GM12878 (cell line): ENCODE results near the gene SCP2. TPM values are rescaled to one million over a fixed set of nuclear protein-coding genes. Genes with fewer than 3 reads are reported as not detected.

ENCODE experiments used
- ATAC-seq: fragments of 200-7000 bp; cut with Tn5 transposase; 3 replicates; pipeline ENCODE4 v1.9.1; 2020; ENCODE audit warnings: mild to moderate bottlenecking, moderate library complexity
- BruUV-seq: library from RNA; stranded (reverse); fragments of 400-500 nt; replicated peaks from 2 replicates; lab custom pipeline; 2021; lab: Mats Ljungman, UMichigan
- CTCF ChIA-PET: fragments of 300-600 bp; sonication (Branson Sonifier 250); formaldehyde crosslinking; extraction: SDS; loops from one replicate; lab custom pipeline; 2021; ENCODE audit warnings: inconsistent platforms; lab: Yijun Ruan, JAX
- POLR2A ChIA-PET: fragments of 350-600 bp; formaldehyde crosslinking; extraction: SDS; loops from one replicate; lab custom pipeline; 2021; ENCODE audit warnings: inconsistent platforms; lab: Charles Lee
- RAD21 ChIA-PET: fragments of 300-600 bp; sonication (Branson Sonifier 250); formaldehyde crosslinking; loops from one replicate; lab custom pipeline; 2023; ENCODE audit warnings: antibody characterized with exemption; ENCODE audit not compliant: unreplicated experiment; lab: Charles Lee
- SMC1A ChIA-PET: fragments of 300-600 bp; sonication (Branson Sonifier 250); formaldehyde crosslinking; loops from one replicate; lab custom pipeline; 2023; ENCODE audit not compliant: unreplicated experiment, uncharacterized antibody; lab: Charles Lee
- DNase-seq: peaks from one replicate; pipeline ENCODE4 v3.0.0-alpha.2; 2011; ENCODE audit warnings: low read depth, low spot score
- FAIRE-seq: peaks from 3 replicates; lab custom pipeline; 2011; peaks lifted over from hg19 to GRCh38; lab: Jason Lieb, UNC
- H2AFZ ChIP-seq: 2 replicates; pipeline ENCODE4 v1.6.0; 2011; ENCODE audit warnings: low read depth, low read length, control low read depth; ENCODE audit not compliant: control insufficient read depth
- H3K27ac ChIP-seq: 2 replicates; pipeline ENCODE4 v1.5.1; 2011; ENCODE audit warnings: control low read depth; ENCODE audit not compliant: control insufficient read depth, insufficient read depth
- H3K27me3 ChIP-seq, 2 experiments: replicated peaks in 1 of 2; 2 replicates each; pipeline versions ENCODE4 v1.6.0 to v1.6.1; 2011; ENCODE audit warnings: low read length in 1 of 2; ENCODE audit not compliant: control insufficient read depth in 2 of 2, insufficient read depth in 2 of 2
- H3K36me3 ChIP-seq, 2 experiments: 2 replicates each; pipeline ENCODE4 v1.5.1; 2011; ENCODE audit warnings: low read length in 1 of 2; ENCODE audit not compliant: control insufficient read depth in 2 of 2, insufficient read depth in 2 of 2
- H3K4me1 ChIP-seq: 2 replicates; pipeline ENCODE4 v1.6.1; 2011; ENCODE audit warnings: mild to moderate bottlenecking, low read length, moderate library complexity, mixed read lengths; ENCODE audit not compliant: control insufficient read depth, insufficient read depth
- H3K4me2 ChIP-seq: 2 replicates; pipeline ENCODE4 v1.6.0; 2011; ENCODE audit warnings: control low read depth; ENCODE audit not compliant: control insufficient read depth, insufficient read depth
- H3K4me3 ChIP-seq: fragments of 200-600 bp; sonication (generic); 2 replicates; pipeline ENCODE4 v1.5.1; 2016
- H3K79me2 ChIP-seq: 2 replicates; pipeline ENCODE4 v1.6.0; 2011; ENCODE audit warnings: low read length; ENCODE audit not compliant: control insufficient read depth, insufficient read depth
- H3K9ac ChIP-seq: 2 replicates; pipeline ENCODE4 v1.8.0; 2011; ENCODE audit warnings: low read length, control low read depth, mixed read lengths; ENCODE audit not compliant: control insufficient read depth, insufficient read depth
- H3K9me3 ChIP-seq: replicated peaks from 3 replicates; pipeline ENCODE4 v1.5.1; 2011; ENCODE audit warnings: mild to moderate bottlenecking, low read length; ENCODE audit not compliant: control insufficient read depth, insufficient read depth
- H4K20me1 ChIP-seq: 2 replicates; pipeline ENCODE4 v1.6.0; 2011; ENCODE audit not compliant: control insufficient read depth, insufficient read depth
- ASH2L ChIP-seq: fragments of 300-600, 200-600 bp; sonication (generic); IDR thresholded peaks from 2 replicates; pipeline ENCODE4 v1.6.1; 2017; ENCODE audit warnings: low read depth, mild to moderate bottlenecking, borderline replicate concordance
- CBFB ChIP-seq: IDR thresholded peaks from 2 replicates; pipeline ENCODE4 v1.6.1; 2016; ENCODE audit warnings: antibody characterized with exemption, low read depth
- ETV6 ChIP-seq, 2 experiments: fragments of 450-650 bp in 1 of 2; IDR thresholded peaks in 1 of 2; conservative IDR thresholded peaks in 1 of 2; 2 replicates each; pipeline ENCODE4 v1.6.1; 2014; ENCODE audit warnings: antibody characterized with exemption in 1 of 2, borderline replicate concordance in 1 of 2, low read depth in 1 of 2, mild to moderate bottlenecking in 1 of 2, moderate library complexity in 1 of 2
- FOXK2 ChIP-seq: fragments of 450-650 bp; IDR thresholded peaks from 2 replicates; pipeline ENCODE4 v1.6.1; 2017; ENCODE audit warnings: mild to moderate bottlenecking, moderate library complexity
- HDGF ChIP-seq: fragments of 450-650 bp; IDR thresholded peaks from 2 replicates; pipeline ENCODE4 v1.6.1; 2016; ENCODE audit warnings: antibody characterized with exemption
- IKZF1 ChIP-seq: fragments of 450-650 bp; conservative IDR thresholded peaks from 2 replicates; pipeline ENCODE4 v1.6.1; 2017; ENCODE audit warnings: antibody characterized with exemption, mild to moderate bottlenecking
- IRF4 ChIP-seq: IDR thresholded peaks from 2 replicates; pipeline ENCODE4 v1.6.1; 2011; ENCODE audit warnings: low read depth, low read length
- MTA2 ChIP-seq: fragments of 450-650 bp; IDR thresholded peaks from 2 replicates; pipeline ENCODE4 v1.6.1; 2016; ENCODE audit warnings: low read depth, mild to moderate bottlenecking, moderate library complexity
- PAX5 ChIP-seq: IDR thresholded peaks from 2 replicates; pipeline ENCODE4 v1.6.1; 2011; ENCODE audit warnings: low read depth, low read length, borderline replicate concordance
- POLR2AphosphoS5 ChIP-seq: IDR thresholded peaks from 2 replicates; pipeline ENCODE4 v1.6.1; 2011; ENCODE audit warnings: mild to moderate bottlenecking, low read length, inconsistent platforms
- PRDM15 ChIP-seq: fragments of 450-650 bp; formaldehyde crosslinking; IDR thresholded peaks from 2 replicates; pipeline ENCODE4 v1.4.0; 2020; ENCODE audit warnings: mild to moderate bottlenecking, moderate library complexity
- RB1 ChIP-seq: fragments of 450-650 bp; formaldehyde crosslinking; IDR thresholded peaks from 2 replicates; pipeline ENCODE4 v1.6.1; 2017; ENCODE audit warnings: mild to moderate bottlenecking, borderline replicate concordance
- SUPT20H ChIP-seq: IDR thresholded peaks from 2 replicates; pipeline ENCODE4 v1.6.1; 2011; ENCODE audit warnings: low read depth, mild to moderate bottlenecking, low read length, moderate library complexity, borderline replicate concordance; ENCODE audit not compliant: control insufficient read depth
- ZNF622 ChIP-seq: fragments of 450-650 bp; IDR thresholded peaks from 2 replicates; pipeline ENCODE4 v1.6.1; 2017; ENCODE audit warnings: mild to moderate bottlenecking, inconsistent platforms
- WGBS: methylation state at CpG from one replicate; pipeline ENCODE4 v1.1.6; 2016; ENCODE audit warnings: low lambda C conversion rate; ENCODE audit not compliant: insufficient replicate concordance, insufficient coverage; ENCODE audit errors: missing lambda C conversion rate; 5-methylcytosine and 5-hydroxymethylcytosine counted together
- in situ Hi-C: fragments of 300-500 bp; cut with MboI; formaldehyde crosslinking; loops from 9 replicates; pipeline ENCODE4 v1.14.3; 2018; ENCODE audit warnings: mixed read lengths
- intact Hi-C: fragments of 100-400 bp; cut with micrococcal nuclease; formaldehyde crosslinking; loops from one replicate; pipeline ENCODE4 v1.14.2; 2022; ENCODE audit not compliant: unreplicated experiment
- polyA plus RNA-seq, 11 experiments: library from polyadenylated mRNA; depleted of rRNA in 4 of 11; unstranded in 6 of 11; stranded (reverse) in 5 of 11; fragments of >200 nt; fragmentation: Nextera tagmentation in 4 of 11; fragmentation: Illumina TruSeq in 1 of 11; extraction: Ambion mirVana in 4 of 11; extraction: Trizol in 1 of 11; gene quantifications; 1 replicate in 1 of 11; 2 replicates in 10 of 11; pipeline versions ENCODE4 v1.2.1 to v1.2.3, GENCODE V29; 2011 to 2016; ENCODE audit warnings: inconsistent platforms in 2 of 11, missing spikeins in 2 of 11, low read depth in 1 of 11
- total RNA-seq, 4 experiments: library from RNA; depleted of rRNA in 3 of 4; stranded (reverse); fragments of >200 nt in 3 of 4; fragmentation: Illumina TruSeq in 1 of 4; extraction: Trizol in 1 of 4; gene quantifications; 2 replicates each; pipeline versions ENCODE4 v1.2.1 to v1.2.3, GENCODE V29; 2013 to 2021
- TF ChIP-seq, protein P1 (sequence below): fragments of 450-650 bp; IDR thresholded peaks from 2 replicates; pipeline ENCODE4 v1.6.1; 2016; ENCODE audit warnings: mild to moderate bottlenecking
- TF ChIP-seq, protein P2 (sequence below): fragments of 450-650 bp; IDR thresholded peaks from 2 replicates; pipeline ENCODE4 v1.6.1; 2016; ENCODE audit warnings: mild to moderate bottlenecking

Gene SCP2
- total and polyA plus RNA-seq, 10 of the 15 experiments (the other 5 are each of a cell fraction or from before 2014, with no cell fraction given): 74.3 to 327 (median 127) TPM

- TF ChIP-seq ETV6 (conservative IDR thresholded peaks at IDR 0.05 in 1 of 2, IDR thresholded peaks at IDR 0.05 in 1 of 2; ENCODE audit: borderline replicate concordance in 1 of 2, low read depth in 1 of 2) (no peak), SUPT20H (no peak), MTA2 (no peak), HDGF (no peak), ASH2L (no peak), PRDM15 (CRISPR knock-in tag) (no peak), IRF4 (no peak), IKZF1 (no peak), RB1 (no peak)
Observed at GRCh38 chr1:53069265-53069662, 142.2 kb downstream of the SCP2 start (continued).

DNA sequence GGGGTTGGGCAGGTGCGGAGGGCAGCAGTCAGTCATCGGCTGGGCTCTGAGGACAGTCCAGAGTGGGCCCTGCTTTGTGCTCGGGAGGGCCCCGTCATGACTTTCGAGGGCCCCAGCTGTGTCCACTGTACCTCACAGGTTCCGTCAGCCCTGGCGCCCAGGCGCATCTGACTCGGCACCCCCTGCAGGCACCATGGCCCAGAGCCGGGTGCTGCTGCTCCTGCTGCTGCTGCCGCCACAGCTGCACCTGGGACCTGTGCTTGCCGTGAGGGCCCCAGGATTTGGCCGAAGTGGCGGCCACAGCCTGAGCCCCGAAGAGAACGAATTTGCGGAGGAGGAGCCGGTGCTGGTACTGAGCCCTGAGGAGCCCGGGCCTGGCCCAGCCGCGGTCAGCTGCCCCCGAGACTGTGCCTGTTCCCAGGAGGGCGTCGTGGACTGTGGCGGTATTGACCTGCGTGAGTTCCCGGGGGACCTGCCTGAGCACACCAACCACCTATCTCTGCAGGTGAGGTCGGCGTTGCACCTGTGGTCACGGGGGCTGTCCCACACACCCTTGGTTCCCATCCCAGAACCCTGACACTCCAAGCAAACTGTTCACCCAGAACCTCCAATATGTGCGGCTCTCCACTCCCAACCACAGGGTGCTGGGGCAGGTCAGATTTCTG lies 142.7 kb downstream of the SCP2 start:
- ChIA-PET CTCF (no interaction called here), POLR2A (no interaction called here), SMC1A (interaction anchor here (1.8 kb wide), 1 partner anchor 10 kb away, joined by 6 read pairs; no protein-coding TSS in a partner anchor), RAD21 (no interaction called here)
- no TSS peak for BruUV-seq
- Histone ChIP-seq H3K4me3 (no peak overlapping the region), H4K20me1 (no peaks in the 10 kb centered on the region), H3K27me3 (no peaks in the 10 kb centered on the region; a peak in 1 of 4 replicates), H2AFZ (no peak overlapping the region), H3K4me2 (no peak overlapping the region), H3K9ac (no peak overlapping the region), H3K9me3 (no peaks in the 10 kb centered on the region), H3K36me3 (no peaks in the 10 kb centered on the region), H3K27ac (no peak overlapping the region), H3K4me1 (no peaks in the 10 kb centered on the region), H3K79me2 (no peaks in the 10 kb centered on the region)
- DNase-seq (no peak), FAIRE-seq (no peak), ATAC-seq (no peak)
- TF ChIP-seq CBFB (no peak), POLR2AphosphoS5 (no peak), PAX5 (no peak), RB1 (no peak), ZNF622 (no peak), FOXK2 (no peak)
- TF ChIP-seq, protein P1, sequence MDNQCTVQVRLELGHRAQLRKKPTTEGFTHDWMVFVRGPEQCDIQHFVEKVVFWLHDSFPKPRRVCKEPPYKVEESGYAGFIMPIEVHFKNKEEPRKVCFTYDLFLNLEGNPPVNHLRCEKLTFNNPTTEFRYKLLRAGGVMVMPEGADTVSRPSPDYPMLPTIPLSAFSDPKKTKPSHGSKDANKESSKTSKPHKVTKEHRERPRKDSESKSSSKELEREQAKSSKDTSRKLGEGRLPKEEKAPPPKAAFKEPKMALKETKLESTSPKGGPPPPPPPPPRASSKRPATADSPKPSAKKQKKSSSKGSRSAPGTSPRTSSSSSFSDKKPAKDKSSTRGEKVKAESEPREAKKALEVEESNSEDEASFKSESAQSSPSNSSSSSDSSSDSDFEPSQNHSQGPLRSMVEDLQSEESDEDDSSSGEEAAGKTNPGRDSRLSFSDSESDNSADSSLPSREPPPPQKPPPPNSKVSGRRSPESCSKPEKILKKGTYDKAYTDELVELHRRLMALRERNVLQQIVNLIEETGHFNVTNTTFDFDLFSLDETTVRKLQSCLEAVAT: no peak
- TF ChIP-seq, protein P2, sequence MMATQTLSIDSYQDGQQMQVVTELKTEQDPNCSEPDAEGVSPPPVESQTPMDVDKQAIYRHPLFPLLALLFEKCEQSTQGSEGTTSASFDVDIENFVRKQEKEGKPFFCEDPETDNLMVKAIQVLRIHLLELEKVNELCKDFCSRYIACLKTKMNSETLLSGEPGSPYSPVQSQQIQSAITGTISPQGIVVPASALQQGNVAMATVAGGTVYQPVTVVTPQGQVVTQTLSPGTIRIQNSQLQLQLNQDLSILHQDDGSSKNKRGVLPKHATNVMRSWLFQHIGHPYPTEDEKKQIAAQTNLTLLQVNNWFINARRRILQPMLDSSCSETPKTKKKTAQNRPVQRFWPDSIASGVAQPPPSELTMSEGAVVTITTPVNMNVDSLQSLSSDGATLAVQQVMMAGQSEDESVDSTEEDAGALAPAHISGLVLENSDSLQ: no peak
- in situ Hi-C loops: no loop called here
- WGBS: 60% methylated on average over 31 of the region's 31 CpGs
- intact Hi-C loops: no loop called here
